Activated CD4-positive, alpha-beta T cell treated with anti-CD3 and anti-CD28 coated beads, Interleukin-10, Interleukin-2, amounts not matched to agents 100 ng/mL and 50 ng/mL, durations not matched to agents 16 hours and 8 hours (primary cell): ENCODE data around the gene CFHR2.
"Not testable (repeated sequence)": the region's sequence is repeated elsewhere in the genome, so short reads cannot be mapped to it uniquely, and the experiment has no call there.

Experiments
- DNase-seq: peaks from one replicate; pipeline ENCODE4 v3.0.0-alpha.2; 2020

Gene CFHR2

DNA sequence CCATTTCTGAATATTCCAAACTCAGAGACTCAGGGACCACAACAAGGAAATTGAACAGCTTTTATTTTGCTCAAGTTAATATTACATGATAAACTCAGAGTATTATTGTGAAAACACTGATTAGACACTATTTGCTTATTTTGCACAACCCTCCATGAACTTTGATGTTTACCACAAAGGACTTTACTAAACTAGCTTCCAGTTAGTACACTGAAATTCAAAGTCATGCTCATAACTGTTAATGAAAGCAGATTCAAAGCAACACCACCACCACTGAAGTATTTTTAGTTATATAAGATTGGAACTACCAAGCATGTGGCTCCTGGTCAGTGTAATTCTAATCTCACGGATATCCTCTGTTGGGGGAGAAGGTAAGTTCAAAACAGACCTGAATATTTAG is at the start of gene CFHR2:
CFHR2 (plus strand) TSS at position 171 of the 400 bp plus-strand sequence; CDS start at position 314, 143 bp downstream.
- not testable (repeated sequence) for DNase-seq

GRCh38 chr1:196896355-196896754 is 47.2 kb upstream of the CFHR2 start:
- no peak for DNase-seq

DNA sequence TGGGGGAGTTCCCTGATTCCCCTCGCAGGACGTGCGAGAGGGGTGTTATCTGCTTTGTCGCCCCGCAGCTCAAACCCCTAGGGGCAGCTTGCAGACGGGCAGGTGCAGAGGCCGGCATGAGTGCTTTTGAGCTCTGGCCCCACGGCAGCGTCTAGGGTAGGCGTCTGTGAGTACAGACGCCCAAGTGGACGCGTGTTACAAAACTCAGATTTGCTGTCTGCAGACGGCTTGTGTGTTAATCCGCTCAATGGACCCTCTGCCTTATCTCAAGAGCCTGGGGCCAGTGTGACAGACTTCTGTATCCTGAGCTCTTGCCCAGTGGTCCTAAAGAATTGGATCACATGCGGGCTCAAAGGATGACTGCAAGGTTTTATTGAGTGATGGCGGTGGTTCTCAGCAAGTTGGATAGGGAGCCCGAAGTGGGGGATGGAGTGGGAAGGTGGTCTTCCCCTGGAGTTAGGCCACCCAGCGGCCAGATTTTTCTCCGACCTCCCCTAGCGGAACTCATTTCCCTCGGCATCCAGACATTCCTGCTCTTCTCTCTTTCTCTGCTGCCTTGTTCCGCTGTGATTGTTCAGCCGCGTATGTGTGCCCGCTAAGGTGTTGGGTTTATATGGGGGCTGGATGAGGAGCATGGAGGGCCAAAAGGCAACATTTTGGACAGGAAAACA is 46.2 kb upstream of the CFHR2 start:
- DNase-seq = no peak

DNA sequence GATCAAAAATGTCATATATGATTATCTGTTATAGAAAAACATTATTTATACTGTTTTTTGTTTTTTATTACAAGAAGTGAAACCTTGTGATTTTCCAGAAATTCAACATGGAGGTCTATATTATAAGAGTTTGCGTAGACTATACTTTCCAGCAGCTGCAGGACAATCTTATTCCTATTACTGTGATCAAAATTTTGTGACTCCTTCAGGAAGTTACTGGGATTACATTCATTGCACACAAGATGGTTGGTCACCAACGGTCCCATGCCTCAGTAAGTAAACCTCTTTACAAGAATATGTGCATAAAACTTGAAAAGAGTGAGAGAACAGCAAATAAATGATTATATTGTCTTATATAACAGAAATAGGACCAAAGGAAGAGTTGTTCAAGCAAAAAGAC is 41.2 kb upstream of the CFHR2 start:
- DNase-seq = no peak

- no peak for DNase-seq
These were observed 33.3 kb upstream of the CFHR2 start for GRCh38 chr1:196910215-196910614.

- not testable (repeated sequence) for DNase-seq
These were observed 31.3 kb upstream of the CFHR2 start for GRCh38 chr1:196912283-196912682.

GRCh38 chr1:196926839-196927238 is 16.7 kb upstream of the CFHR2 start:
- DNase-seq = not testable (repeated sequence)

GRCh38 chr1:196932853-196933252 is 10.7 kb upstream of the CFHR2 start:
- not testable (repeated sequence) for DNase-seq

GRCh38 chr1:196933531-196934189 is 9.9 kb upstream of the CFHR2 start:
- no peak for DNase-seq

DNA sequence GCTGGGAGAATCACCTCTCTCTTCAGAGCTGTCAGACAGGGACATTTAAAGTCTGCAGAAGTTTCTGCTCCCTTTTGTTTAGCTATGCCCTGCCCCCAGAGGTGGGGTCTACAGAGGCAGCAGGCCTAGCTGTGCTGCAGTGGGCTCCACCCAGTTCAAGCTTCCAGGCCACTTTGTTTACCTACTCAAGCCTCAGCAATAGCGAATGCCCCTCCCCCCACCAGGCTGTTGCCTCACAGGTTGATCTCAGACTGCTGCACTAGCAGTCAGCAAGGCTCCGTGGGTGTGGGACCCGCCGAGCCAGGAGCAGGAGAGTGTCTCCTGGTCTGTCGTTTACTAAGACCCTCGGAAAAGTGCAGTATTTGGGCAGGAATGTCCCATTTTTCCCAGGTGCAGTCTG is 2.1 kb upstream of the CFHR2 start:
- not testable (repeated sequence) for DNase-seq

GRCh38 chr1:196951711-196952394 is 8.3 kb downstream of the CFHR2 start:
- DNase-seq = no peak

- DNase-seq = no peak
These were observed 11.2 kb downstream of the CFHR2 start for GRCh38 chr1:196954778-196955177.

- no peak for DNase-seq
These were observed 12.4 kb downstream of the CFHR2 start for GRCh38 chr1:196955926-196956325.

DNA sequence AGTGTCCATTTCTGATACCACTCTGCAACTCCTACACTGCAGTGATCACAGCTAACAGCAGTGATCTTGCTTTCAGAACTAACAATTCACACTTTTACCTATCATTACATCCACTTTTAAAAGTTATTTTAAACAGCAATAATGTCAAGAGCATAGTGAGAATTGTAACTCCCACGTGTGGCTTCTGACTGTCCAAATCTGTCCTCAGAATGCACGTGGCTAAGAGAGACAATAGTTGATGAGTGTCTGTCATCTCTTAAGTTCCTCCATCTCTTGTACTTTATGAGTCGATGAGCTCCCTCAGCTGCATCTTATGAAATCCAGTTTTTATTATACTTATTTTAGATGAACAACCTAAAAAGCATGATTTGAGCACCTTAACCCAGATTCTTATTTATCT is 17.3 kb downstream of the CFHR2 start:
- DNase-seq = no peak

DNA sequence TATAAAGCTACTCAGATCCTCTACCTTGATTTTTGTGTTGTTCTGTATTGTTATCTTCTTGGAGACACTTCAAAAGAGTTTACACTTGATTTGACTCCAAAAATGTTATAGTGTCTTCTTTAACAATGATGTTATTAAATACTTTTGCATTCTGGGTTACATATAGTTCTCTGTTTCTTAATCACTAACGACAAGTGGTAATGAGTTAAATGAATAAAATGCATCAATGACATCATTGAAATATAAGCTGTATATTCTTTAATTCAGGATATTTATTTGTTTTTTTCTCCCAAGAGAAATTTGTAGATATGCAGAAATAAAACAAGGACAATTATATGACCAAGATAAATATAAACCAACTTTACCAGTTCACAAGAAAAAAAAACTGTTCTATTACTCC is 26.6 kb downstream of the CFHR2 start:
- no peak for DNase-seq

DNA sequence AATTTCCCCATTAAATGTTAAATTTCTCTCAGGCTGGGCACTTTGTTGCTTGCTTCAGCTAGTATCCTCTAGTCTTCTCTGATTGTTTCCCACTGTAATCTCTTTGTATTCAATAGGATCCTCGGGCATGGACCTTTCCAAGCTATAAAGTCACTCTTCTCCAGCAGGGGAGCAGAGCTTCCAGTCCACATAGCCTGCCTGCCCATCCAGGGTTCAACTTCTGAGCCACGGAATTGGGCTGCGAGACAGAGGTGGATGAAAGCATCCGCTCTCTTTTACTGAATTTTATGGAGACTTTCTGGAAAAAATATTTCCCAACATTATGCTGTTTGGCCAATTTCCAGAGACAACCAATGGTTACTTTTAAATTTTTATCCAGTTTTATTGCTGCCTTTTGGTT is 32.7 kb downstream of the CFHR2 start:
- no peak for DNase-seq

- DNase-seq = no peak
These were observed 33.7 kb downstream of the CFHR2 start, which contains the start of gene CFHR5 for GRCh38 chr1:196977278-196977677. TSS of gene CFHR5 (plus strand) at chr1:196977556. CDS start at chr1:196977665, 109 bp downstream.

- no peak for DNase-seq
These were observed 37.3 kb downstream of the CFHR2 start for GRCh38 chr1:196980859-196981258.

GRCh38 chr1:196982247-196982646 is 38.7 kb downstream of the CFHR2 start:
- not testable (repeated sequence) for DNase-seq

DNA sequence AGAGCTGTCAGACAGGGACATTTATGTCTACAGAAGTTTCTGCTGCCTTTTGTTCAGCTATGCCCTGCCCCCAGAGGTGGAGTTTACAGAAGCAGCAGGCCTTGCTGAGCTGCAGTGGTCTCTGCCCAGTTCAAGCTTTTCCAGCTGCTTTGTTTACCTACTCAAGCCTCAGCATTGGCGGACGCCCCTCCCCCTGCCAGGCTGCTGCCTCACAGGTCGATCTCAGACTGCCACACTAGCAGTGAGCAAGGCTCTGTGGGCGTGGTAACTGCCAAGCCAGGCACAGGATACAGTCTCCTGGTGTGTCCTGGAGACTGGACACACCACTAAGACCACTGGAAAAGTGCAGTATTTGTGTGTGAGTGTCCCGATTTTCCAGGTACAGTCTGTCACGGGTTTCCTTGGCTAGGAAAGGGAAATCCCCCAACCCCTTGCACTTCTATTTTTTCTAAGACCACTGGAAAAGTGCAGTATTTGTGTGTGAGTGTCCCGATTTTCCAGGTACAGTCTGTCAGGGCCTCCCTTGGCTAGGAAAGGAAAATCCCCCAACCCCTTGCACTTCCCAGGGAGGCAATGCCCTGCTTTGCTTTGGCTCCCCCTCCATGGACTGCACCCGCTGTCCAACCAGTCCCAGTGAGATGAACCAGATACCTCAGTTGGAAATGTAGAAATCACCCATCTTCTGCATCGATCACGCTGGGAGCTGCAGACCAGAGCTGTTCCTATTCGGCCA is 48.5 kb downstream of the CFHR2 start:
- not testable (repeated sequence) for DNase-seq

- no peak for DNase-seq
These were observed 50.4 kb downstream of the CFHR2 start for GRCh38 chr1:196993916-196994315.

DNA sequence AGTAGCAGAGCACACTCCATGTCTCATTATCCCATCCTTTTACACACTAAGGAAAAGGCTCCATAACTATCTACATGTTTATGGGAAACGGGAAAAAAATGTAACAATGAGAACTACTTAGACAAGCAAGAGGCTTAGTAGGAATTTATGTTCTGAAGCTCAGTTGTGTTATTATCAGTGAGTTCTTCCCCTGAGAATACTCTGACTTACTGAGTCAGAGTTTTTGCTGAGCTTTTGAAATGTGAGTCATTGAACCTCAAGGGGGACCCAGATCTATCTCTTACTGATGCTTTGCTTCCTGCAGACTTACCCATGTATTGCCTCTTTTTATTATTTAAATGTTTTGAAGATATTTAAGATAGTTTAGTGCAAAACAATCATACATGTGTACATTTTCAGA is 53.9 kb downstream of the CFHR2 start:
- no peak for DNase-seq

DNA sequence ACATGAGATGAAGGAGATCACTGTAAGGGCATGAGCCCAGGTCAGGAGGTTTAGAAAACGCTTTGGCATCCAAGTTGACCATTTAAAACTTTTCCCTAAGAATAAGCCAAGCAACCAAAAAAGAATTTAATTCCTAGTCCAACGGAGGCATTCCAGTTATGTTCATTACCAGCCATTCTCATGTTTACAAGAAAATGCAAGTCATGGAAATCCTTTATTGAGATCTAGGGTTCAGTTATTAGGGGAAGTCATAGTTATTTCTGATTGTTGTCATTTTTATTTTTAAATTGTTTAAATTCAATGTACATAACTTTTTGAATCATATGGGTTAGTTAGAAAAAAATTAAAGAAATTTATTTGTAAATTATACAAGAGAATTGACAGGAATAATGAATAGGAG is 58.3 kb downstream of the CFHR2 start:
- DNase-seq = no peak
